Gastroesophageal sphincter (tissue), 4 donors: ENCODE measurements around the gene U2SURP. TPM values are rescaled to one million over a fixed set of nuclear protein-coding genes. Genes with fewer than 3 reads are reported as not detected.
A peak's percentile ranks its signal among the peaks of the same experiment; 100 is the strongest.

Experiments
- ATAC-seq: fragments of 150-250 bp; one replicate; pipeline ENCODE4 v1.9.1; 2016; ENCODE audit warnings: mild to moderate bottlenecking, moderate library complexity
- H3K27ac ChIP-seq, 4 donors: fragments of 200-600 bp; sonication (generic) in 3 of 4; 1 replicate in 3 of 4; 2 replicates in 1 of 4; pipeline ENCODE4 v1.5.1; 2016 to 2019
- H3K27me3 ChIP-seq: fragments of 200-600 bp; sonication (generic); one replicate; pipeline ENCODE4 v1.5.1; 2019
- H3K36me3 ChIP-seq, 2 donors: fragments of 200-600 bp; sonication (generic); one replicate each; pipeline ENCODE4 v1.5.1; 2019; ENCODE audit warnings: control low read depth in 1 of 2
- H3K4me1 ChIP-seq, 3 donors: fragments of 200-600 bp; sonication (generic); 1 replicate in 2 of 3; 2 replicates in 1 of 3; pipeline ENCODE4 v1.5.1; 2016 to 2019; ENCODE audit warnings: control low read depth in 2 of 3
- H3K4me3 ChIP-seq, 2 donors: fragments of 200-600 bp; sonication (generic); one replicate each; pipeline ENCODE4 v1.5.1; 2019; ENCODE audit warnings: mild to moderate bottlenecking in 1 of 2, moderate library complexity in 1 of 2
- H3K9me3 ChIP-seq, 3 donors: fragments of 200-600 bp; sonication (generic); one replicate each; pipeline ENCODE4 v1.5.1; 2017 to 2019; ENCODE audit warnings: control low read depth in 2 of 3
- CTCF ChIP-seq, 4 experiments: fragments of 200-600 bp in 2 of 4; fragments of 450-650 bp in 2 of 4; sonication (generic) in 1 of 4; IDR thresholded peaks; one replicate each; pipeline ENCODE4 v1.5.1; 2017 to 2019; ENCODE audit warnings: antibody characterized with exemption in 4 of 4, mild to moderate bottlenecking in 2 of 4, moderate library complexity in 2 of 4
- EP300 ChIP-seq: sonication (generic); formaldehyde crosslinking; IDR thresholded peaks from one replicate; pipeline ENCODE4 v1.6.1; 2017; ENCODE audit warnings: antibody characterized with exemption, mild to moderate bottlenecking
- POLR2A ChIP-seq, 2 donors: fragments of 450-650 bp; IDR thresholded peaks; one replicate each; pipeline ENCODE4 v1.6.1; 2017; ENCODE audit warnings: antibody characterized with exemption in 2 of 2, mild to moderate bottlenecking in 2 of 2, moderate library complexity in 1 of 2
- POLR2AphosphoS5 ChIP-seq: sonication (generic); formaldehyde crosslinking; IDR thresholded peaks from one replicate; pipeline ENCODE4 v1.6.1; 2017; ENCODE audit warnings: antibody characterized with exemption
- WGBS, 2 donors: methylation state at CpG; one replicate each; pipeline ENCODE4 v1.1.5; 2018; ENCODE audit warnings: low coverage in 1 of 2; 5-methylcytosine and 5-hydroxymethylcytosine counted together
- total RNA-seq, 4 donors: library from RNA; depleted of rRNA; stranded (reverse); fragments of >200 nt; gene quantifications; one replicate each; pipeline ENCODE4 v1.1.0, GENCODE V29; 2016

The U2SURP gene
- total RNA-seq, 4 donors from 2014 or later: 40.5 to 111 (median 60.4) TPM

DNA sequence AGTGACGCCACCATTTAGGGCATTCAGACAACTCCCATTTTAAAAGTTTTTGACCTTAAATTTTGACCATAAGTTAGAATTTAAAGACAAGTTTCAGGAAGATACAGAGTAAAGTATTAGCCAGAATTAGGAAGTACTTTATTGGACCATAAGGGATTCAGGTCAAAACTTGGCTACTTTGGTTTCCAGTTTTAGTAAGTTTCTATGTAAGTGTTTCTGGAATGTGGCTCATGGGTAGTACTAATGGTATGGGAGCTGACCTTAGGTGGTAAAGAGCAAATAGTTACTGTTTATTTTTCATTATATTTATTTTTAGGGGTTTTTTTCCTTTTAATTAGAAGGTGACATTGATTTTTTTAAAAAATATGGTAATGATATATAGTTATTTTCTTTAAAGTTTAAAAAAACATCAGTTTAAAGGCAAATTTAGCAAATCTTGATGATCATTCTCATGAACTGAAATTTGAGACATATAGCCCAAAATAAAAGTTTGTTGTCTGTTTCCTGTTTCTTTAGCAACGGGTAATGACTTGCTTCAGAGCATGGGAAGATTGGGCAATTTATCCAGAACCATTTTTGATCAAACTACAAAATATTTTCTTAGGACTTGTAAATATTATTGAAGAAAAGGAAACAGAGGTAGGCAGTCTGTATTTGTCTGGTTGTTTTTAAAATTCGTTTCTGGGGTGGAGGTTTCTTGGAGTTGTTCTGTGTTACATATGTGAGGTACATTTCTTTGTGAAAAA lies 34.3 kb downstream of the U2SURP start:
- Histone ChIP-seq H3K4me3 (no peak overlapping the region), H3K4me1 (no peaks in the 10 kb centered on the region), H3K27ac (no peak overlapping the region), H3K36me3 (peaks cover 0 to 94% of the 10 kb centered on the region in 2 donors), H3K27me3 (no peaks in the 10 kb centered on the region), H3K9me3 (no peaks in the 10 kb centered on the region)
- no peak for ATAC-seq
- WGBS, 2 donors: 77 to 80% methylated on average over 3 of the region's 3 CpGs
- TF ChIP-seq EP300 (no peak), POLR2AphosphoS5 (no peak), POLR2A (IDR thresholded peaks at IDR 0.05) (no peak), CTCF (IDR thresholded peaks at IDR 0.05) (no peak)

DNA sequence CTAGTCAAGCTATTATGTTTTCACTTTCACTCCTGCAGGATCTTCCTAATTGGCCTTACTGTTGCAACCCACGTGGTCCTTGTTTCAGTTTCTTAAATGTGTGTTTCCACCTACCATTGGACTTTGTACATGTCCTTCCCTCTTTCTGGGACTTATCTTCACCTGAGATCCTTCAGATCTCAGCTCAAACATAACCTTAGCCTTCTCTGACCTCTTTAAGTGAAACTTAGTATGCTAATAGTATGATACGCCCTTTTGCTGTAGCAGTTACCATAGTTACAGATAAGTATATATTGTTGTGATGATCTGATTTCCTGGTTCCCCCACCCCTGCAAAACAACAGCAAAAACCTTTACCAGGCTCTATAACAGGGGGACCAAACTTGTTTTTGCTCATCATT lies 35.2 kb downstream of the U2SURP start:
- peaks cover 0 to 84% of the 10 kb centered on the region in 2 donors for H3K36me3 ChIP-seq
- H3K27ac ChIP-seq: no peak overlapping the region
- TF ChIP-seq EP300 (no peak), POLR2A (IDR thresholded peaks at IDR 0.05) (no peak), POLR2AphosphoS5 (no peak), CTCF (IDR thresholded peaks at IDR 0.05) (no peak)
- no peak for ATAC-seq
- H3K9me3 ChIP-seq: no peaks in the 10 kb centered on the region
- H3K4me3 ChIP-seq: no peak overlapping the region
- no peaks in the 10 kb centered on the region for H3K4me1 ChIP-seq
- no peaks in the 10 kb centered on the region for H3K27me3 ChIP-seq
- 78 to 89% methylated on average over 1 to 2 of the region's 2 CpGs for WGBS, 2 donors

GRCh38 chr3:143037867-143038266 lies 36.5 kb downstream of the U2SURP start:
- H3K36me3 ChIP-seq: peaks cover 0 to 80% of the 10 kb centered on the region in 2 donors
- 73 to 87% methylated on average over 2 of the region's 2 CpGs for WGBS, 2 donors
- H3K27ac ChIP-seq: no peak overlapping the region
- ATAC-seq: no peak
- TF ChIP-seq CTCF (IDR thresholded peaks at IDR 0.05): no peak
- no peaks in the 10 kb centered on the region for H3K9me3 ChIP-seq
- H3K27me3 ChIP-seq: no peaks in the 10 kb centered on the region
- H3K4me3 ChIP-seq: no peak overlapping the region
- H3K4me1 ChIP-seq: no peaks in the 10 kb centered on the region

DNA sequence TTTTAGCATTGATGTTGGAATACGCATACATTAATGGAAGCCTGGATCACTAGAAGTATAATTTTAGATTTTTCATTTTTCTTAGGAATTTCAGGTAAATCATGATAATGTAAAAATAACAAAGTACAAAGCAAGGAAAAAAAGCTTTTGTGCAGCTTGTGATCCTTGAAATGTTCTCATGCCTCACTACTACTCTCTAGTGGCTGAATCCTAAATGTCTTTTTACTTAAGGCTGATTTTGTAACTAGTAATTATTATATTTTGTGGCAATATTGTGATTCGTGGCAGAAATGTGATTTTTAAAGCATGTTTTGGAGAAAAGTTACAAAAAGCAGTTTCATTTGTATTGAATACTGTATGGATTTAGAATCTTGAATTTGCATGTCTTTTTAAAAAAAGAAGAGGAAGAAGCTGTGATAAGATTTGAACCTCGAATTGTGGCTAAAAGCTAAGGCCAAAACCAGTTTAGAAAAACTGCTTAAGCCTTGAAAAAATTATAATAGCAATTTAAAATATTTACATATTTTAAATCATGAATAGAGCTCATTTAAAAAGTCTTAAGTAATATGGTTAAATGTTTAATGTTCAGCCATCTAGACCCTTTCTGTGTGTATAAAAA lies 39.0 kb downstream of the U2SURP start:
- no peak overlapping the region for H3K4me3 ChIP-seq
- TF ChIP-seq CTCF (IDR thresholded peaks at IDR 0.05) (peak; percentile 23 to 25 (median 24)), EP300 (no peak)
- H3K4me1 ChIP-seq: no peaks in the 10 kb centered on the region
- peaks cover 5 to 80% of the 10 kb centered on the region in 2 donors for H3K36me3 ChIP-seq
- ATAC-seq: no peak
- no peaks in the 10 kb centered on the region for H3K9me3 ChIP-seq
- no peaks in the 10 kb centered on the region for H3K27me3 ChIP-seq
- WGBS, 2 donors: 68 to 73% methylated on average over 3 of the region's 3 CpGs
- H3K27ac ChIP-seq: no peak overlapping the region

GRCh38 chr3:143041903-143042302 lies 40.5 kb downstream of the U2SURP start:
- H3K36me3 ChIP-seq: peaks cover 5 to 71% of the 10 kb centered on the region in 2 donors
- WGBS, 2 donors: 83 to 93% methylated on average over 1 of the region's 1 CpG
- no peak overlapping the region for H3K27ac ChIP-seq
- TF ChIP-seq EP300: no peak
- no peak for TF ChIP-seq POLR2AphosphoS5
- TF ChIP-seq CTCF (IDR thresholded peaks at IDR 0.05): no peak
- no peak for TF ChIP-seq POLR2A (IDR thresholded peaks at IDR 0.05)
- no peak overlapping the region for H3K4me3 ChIP-seq
- no peaks in the 10 kb centered on the region for H3K4me1 ChIP-seq
- no peaks in the 10 kb centered on the region for H3K9me3 ChIP-seq
- no peaks in the 10 kb centered on the region for H3K27me3 ChIP-seq
- ATAC-seq: no peak
